Stomach smooth muscle (tissue), 2 donors: ENCODE measurements around the gene KCTD18.

Experiments used
- H3K27ac ChIP-seq: one replicate; pipeline ENCODE4 v1.7.0; 2013; ENCODE audit warnings: mild to moderate bottlenecking, low read length, inconsistent platforms
- H3K27me3 ChIP-seq, 2 donors: one replicate each; pipeline ENCODE4 v1.7.0; 2013; ENCODE audit warnings: low read length in 2 of 2; ENCODE audit not compliant: insufficient read depth in 2 of 2, control insufficient read depth in 1 of 2
- H3K36me3 ChIP-seq, 2 donors: one replicate each; pipeline ENCODE4 v1.7.0; 2013; ENCODE audit warnings: low read length in 2 of 2; ENCODE audit not compliant: control insufficient read depth in 2 of 2, insufficient read depth in 2 of 2
- H3K4me1 ChIP-seq: one replicate; pipeline ENCODE4 v1.7.0; 2013; ENCODE audit warnings: low read length; ENCODE audit not compliant: control insufficient read depth, insufficient read depth
- H3K4me3 ChIP-seq, 2 donors: one replicate each; pipeline ENCODE4 v1.7.0; 2013; ENCODE audit warnings: low read length in 2 of 2
- H3K9ac ChIP-seq, 2 donors: one replicate each; pipeline ENCODE4 v1.7.0; 2013; ENCODE audit warnings: low read length in 2 of 2, mild to moderate bottlenecking in 1 of 2
- H3K9me3 ChIP-seq, 2 donors: one replicate each; pipeline ENCODE4 v1.7.0; 2013; ENCODE audit warnings: low read length in 2 of 2; ENCODE audit not compliant: control insufficient read depth in 2 of 2
- donor health status: healthy.
- donor health status: Pancreatic carcinoma.

The KCTD18 gene

DNA sequence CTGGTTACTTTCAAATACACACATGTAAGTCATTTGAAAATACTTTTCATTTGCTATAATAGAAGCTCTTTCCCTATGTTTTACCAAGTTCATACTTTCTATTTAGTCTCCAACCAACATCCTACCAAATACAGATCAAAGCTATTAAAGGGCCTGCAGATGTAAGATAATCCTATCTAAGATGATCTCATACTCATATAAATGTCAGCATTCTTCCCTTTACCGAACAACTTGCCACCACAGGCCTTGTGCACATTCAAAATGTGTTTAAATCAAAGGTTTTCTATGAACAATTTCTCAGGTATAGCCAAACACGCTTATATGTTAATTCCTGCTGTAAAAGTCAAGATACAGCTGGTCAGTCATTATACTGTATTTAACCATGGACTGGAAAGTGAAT lies 23.3 kb downstream of the KCTD18 start:
- Histone ChIP-seq H3K9me3 (no peaks in the 10 kb centered on the region), H3K36me3 (peaks cover 14 to 18% of the 10 kb centered on the region in 2 donors), H3K4me3 (no peak overlapping the region), H3K27ac (no peak overlapping the region), H3K27me3 (no peaks in the 10 kb centered on the region), H3K9ac (no peak overlapping the region), H3K4me1 (peaks cover under 1% of the 10 kb centered on the region)

- no peak overlapping the region for H3K27ac ChIP-seq
- no peak overlapping the region for H3K4me3 ChIP-seq
- H3K4me1 ChIP-seq: peaks cover 7% of the 10 kb centered on the region
- no peaks in the 10 kb centered on the region for H3K9me3 ChIP-seq
- H3K36me3 ChIP-seq: peaks cover 4 to 5% of the 10 kb centered on the region in 2 donors
- no peak overlapping the region for H3K9ac ChIP-seq
- H3K27me3 ChIP-seq: no peaks in the 10 kb centered on the region
Observed at GRCh38 chr2:200484934-200485333, 24.9 kb downstream of the KCTD18 start.

- no peaks in the 10 kb centered on the region for H3K27me3 ChIP-seq
- no peak overlapping the region for H3K27ac ChIP-seq
- H3K36me3 ChIP-seq: no peaks in the 10 kb centered on the region
- H3K4me3 ChIP-seq: no peak overlapping the region
- peaks cover 13% of the 10 kb centered on the region for H3K4me1 ChIP-seq
- no peaks in the 10 kb centered on the region for H3K9me3 ChIP-seq
- H3K9ac ChIP-seq: no peak overlapping the region
Observed at GRCh38 chr2:200483729-200484198, 26.1 kb downstream of the KCTD18 start.

- H3K4me3 ChIP-seq: no peak overlapping the region
- H3K27ac ChIP-seq: no peak overlapping the region
- peaks cover 0 to 3% of the 10 kb centered on the region in 2 donors for H3K36me3 ChIP-seq
- H3K4me1 ChIP-seq: peaks cover 13% of the 10 kb centered on the region
- no peaks in the 10 kb centered on the region for H3K27me3 ChIP-seq
- no peak overlapping the region for H3K9ac ChIP-seq
- no peaks in the 10 kb centered on the region for H3K9me3 ChIP-seq
Observed at GRCh38 chr2:200482194-200482593, 27.7 kb downstream of the KCTD18 start.

DNA sequence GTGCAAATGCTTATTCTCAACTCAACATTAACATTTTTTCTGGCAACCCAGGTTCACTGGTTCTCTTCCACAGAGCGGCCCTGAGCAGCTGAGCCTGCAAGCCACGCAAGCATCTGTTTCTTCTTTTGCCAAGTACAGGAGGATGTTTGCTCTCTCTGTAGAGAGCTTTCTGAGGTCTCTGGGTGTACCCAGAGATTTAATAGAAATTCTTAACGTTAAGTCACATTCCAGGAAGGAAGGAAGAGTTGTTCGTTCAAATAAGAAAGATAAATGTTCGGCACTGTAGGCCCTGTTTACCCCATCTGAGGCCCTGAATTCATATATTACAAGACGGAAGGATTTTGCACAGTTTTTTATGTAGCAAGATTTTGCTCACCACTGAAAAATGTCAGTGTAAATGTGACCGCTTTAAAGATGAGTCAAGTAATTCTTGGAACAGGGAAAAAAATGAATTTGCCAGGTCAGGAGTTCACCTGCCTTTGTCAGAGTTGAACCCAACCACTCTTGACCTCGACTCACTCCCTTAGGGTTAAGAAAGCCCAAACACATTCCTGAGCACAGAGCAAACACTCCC lies 30.1 kb downstream of the KCTD18 start:
- Histone ChIP-seq H3K9me3 (no peaks in the 10 kb centered on the region), H3K4me3 (no peak overlapping the region), H3K27me3 (no peaks in the 10 kb centered on the region), H3K4me1 (peaks cover 13% of the 10 kb centered on the region), H3K27ac (peak overlapping the region; percentile 50), H3K36me3 (peaks cover 4 to 16% of the 10 kb centered on the region in 2 donors), H3K9ac (no peak overlapping the region)

DNA sequence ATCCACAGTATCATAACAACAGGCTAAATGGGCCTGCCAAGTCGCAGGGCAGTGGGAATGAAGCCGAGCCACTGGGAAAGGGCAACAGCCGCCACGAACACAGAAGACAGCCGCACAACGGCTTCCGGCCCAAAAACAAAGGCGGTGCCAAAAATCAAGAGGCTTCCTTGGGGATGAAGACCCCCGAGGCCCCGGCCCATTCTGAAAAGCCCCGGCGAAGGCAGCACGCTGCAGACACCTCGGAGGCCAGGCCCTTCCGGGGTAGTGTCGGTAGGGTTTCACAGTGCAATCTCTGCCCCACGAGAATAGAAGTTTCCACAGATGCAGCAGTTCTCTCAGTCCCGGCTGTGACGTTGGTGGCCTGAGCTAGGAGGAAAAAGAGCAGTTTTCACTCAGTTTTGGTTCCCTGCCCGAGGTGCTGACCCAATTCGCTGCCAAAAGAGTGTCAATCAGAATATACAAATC lies 32.2 kb downstream of the KCTD18 start:
- Histone ChIP-seq H3K27ac (no peak overlapping the region), H3K36me3 (peaks cover 10 to 26% of the 10 kb centered on the region in 2 donors), H3K9ac (no peak overlapping the region), H3K9me3 (no peaks in the 10 kb centered on the region), H3K27me3 (no peaks in the 10 kb centered on the region), H3K4me3 (peak overlapping the region in 1 of 2 donors; percentile 29), H3K4me1 (peaks cover 13% of the 10 kb centered on the region)

- no peak overlapping the region for H3K27ac ChIP-seq
- no peaks in the 10 kb centered on the region for H3K9me3 ChIP-seq
- H3K4me3 ChIP-seq: no peak overlapping the region
- H3K4me1 ChIP-seq: peaks cover 13% of the 10 kb centered on the region
- no peak overlapping the region for H3K9ac ChIP-seq
- no peaks in the 10 kb centered on the region for H3K27me3 ChIP-seq
- peaks cover 16 to 28% of the 10 kb centered on the region in 2 donors for H3K36me3 ChIP-seq
Observed at GRCh38 chr2:200476836-200477235, 33.0 kb downstream of the KCTD18 start.

GRCh38 chr2:200475795-200476194 lies 34.1 kb downstream of the KCTD18 start:
- no peaks in the 10 kb centered on the region for H3K9me3 ChIP-seq
- peaks cover 8% of the 10 kb centered on the region for H3K4me1 ChIP-seq
- H3K27me3 ChIP-seq: no peaks in the 10 kb centered on the region
- H3K9ac ChIP-seq: no peak overlapping the region
- H3K36me3 ChIP-seq: peaks cover 17 to 31% of the 10 kb centered on the region in 2 donors
- no peak overlapping the region for H3K4me3 ChIP-seq
- H3K27ac ChIP-seq: no peak overlapping the region

- Histone ChIP-seq H3K27ac (no peak overlapping the region), H3K36me3 (peaks cover 24 to 40% of the 10 kb centered on the region in 2 donors), H3K9me3 (no peaks in the 10 kb centered on the region), H3K4me3 (no peak overlapping the region), H3K9ac (no peak overlapping the region), H3K27me3 (no peaks in the 10 kb centered on the region), H3K4me1 (peaks cover 15% of the 10 kb centered on the region)
Observed at GRCh38 chr2:200472853-200473464, 36.9 kb downstream of the KCTD18 start.

GRCh38 chr2:200471928-200472645 lies 37.8 kb downstream of the KCTD18 start:
- Histone ChIP-seq H3K27me3 (no peaks in the 10 kb centered on the region), H3K36me3 (peaks cover 33 to 45% of the 10 kb centered on the region in 2 donors), H3K9me3 (no peaks in the 10 kb centered on the region)

More at GRCh38 chr2:200471928-200472645, 37.8 kb downstream of the KCTD18 start:
- Histone ChIP-seq H3K9ac (no peak overlapping the region), H3K4me3 (no peak overlapping the region), H3K4me1 (peaks cover 15% of the 10 kb centered on the region), H3K27ac (no peak overlapping the region)
